GM13976 (cell line): ENCODE results near the gene SNIP1.
"Not testable (repeated sequence)": the region's sequence is repeated elsewhere in the genome, so short reads cannot be mapped to it uniquely, and the experiment has no call there.

Experiments
- DNase-seq: peaks from one replicate; pipeline ENCODE4 v3.0.0; 2012; ENCODE audit warnings: low spot score
- CTCF ChIP-seq: IDR thresholded peaks from 2 replicates; pipeline ENCODE4 v1.5.1; 2012; ENCODE audit warnings: borderline replicate concordance, mild to moderate bottlenecking; ENCODE audit not compliant: insufficient read depth; ENCODE audit errors: extremely low read depth, missing control alignments, control extremely low read depth
- in situ Hi-C: fragments of 300-500 bp; cut with MboI; formaldehyde crosslinking; loops from one replicate; pipeline ENCODE4 v1.12.0; 2022; ENCODE audit warnings: low sequenced_read_pairs, mixed read lengths, inconsistent platforms; ENCODE audit not compliant: unreplicated experiment

SNIP1 gene

DNA sequence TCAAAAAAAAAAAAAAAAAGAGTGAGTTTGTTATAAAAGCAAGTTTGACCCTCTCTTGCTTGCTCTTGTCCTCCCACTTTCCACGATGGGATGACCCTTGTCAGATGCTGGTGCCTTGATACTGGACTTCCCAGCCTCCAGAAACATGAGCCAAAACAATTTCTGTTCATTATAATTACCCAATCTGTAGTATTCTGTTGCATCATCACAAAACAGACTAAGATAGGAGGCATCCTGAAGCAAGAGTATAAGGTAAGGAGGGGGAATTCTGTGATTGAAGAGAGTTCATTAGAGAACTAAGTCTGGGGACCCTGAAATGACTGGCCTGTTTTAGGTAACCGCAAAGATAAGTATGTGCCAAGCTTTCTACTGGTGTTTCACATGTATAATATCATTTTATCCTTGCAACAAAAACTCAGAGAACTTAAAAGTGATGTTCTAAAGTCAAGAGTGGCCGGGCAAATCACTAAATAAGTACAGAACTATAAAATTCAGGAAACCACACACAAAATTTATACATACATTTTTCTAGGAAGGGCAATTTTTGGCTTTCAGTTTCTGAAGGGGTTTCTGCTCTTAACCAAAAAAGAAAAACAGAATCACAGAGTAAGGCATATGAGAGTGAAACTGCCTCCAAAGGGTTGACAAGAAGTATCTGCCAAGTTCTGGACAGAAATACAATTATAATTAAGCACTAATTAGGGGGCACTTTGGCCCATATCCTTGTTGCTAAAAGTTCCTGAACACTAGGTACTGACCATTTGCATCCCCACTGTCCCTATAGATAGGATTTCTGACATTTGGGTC, 16.6 kb upstream of the SNIP1 start:
- TF ChIP-seq CTCF, result no peak
- no peak for DNase-seq
- in situ Hi-C loops, result no loop called here

DNA sequence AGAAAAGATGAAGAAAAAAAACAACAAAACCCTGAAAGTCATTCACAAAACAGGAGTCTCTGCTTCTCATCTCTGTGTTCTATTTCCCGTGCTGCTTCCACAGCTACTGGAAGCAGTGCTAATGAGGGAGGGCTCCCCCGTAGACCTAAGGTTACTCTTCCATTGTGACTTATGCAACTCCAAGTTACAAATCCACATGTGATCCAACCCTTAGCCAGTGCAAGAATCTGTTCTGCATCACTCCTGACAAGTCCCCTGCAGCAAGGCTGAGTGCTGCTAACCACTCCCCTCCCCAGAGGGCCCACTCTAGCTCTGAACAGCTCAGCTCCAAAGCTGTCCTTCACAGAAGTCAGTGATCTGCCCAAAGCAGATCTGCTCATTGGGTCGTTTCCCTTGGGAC, 12.9 kb upstream of the SNIP1 start:
- in situ Hi-C loops, result no loop called here
- TF ChIP-seq CTCF, result no peak
- no peak for DNase-seq

- no peak for TF ChIP-seq CTCF
- in situ Hi-C loops, result no loop called here
- DNase-seq, result no peak
Measured at GRCh38 chr1:37564892-37565291, 10.8 kb upstream of the SNIP1 start.

GRCh38 chr1:37562984-37563383, 8.9 kb upstream of the SNIP1 start:
- DNase-seq, result no peak
- in situ Hi-C loops, result no loop called here
- TF ChIP-seq CTCF, result no peak

DNA sequence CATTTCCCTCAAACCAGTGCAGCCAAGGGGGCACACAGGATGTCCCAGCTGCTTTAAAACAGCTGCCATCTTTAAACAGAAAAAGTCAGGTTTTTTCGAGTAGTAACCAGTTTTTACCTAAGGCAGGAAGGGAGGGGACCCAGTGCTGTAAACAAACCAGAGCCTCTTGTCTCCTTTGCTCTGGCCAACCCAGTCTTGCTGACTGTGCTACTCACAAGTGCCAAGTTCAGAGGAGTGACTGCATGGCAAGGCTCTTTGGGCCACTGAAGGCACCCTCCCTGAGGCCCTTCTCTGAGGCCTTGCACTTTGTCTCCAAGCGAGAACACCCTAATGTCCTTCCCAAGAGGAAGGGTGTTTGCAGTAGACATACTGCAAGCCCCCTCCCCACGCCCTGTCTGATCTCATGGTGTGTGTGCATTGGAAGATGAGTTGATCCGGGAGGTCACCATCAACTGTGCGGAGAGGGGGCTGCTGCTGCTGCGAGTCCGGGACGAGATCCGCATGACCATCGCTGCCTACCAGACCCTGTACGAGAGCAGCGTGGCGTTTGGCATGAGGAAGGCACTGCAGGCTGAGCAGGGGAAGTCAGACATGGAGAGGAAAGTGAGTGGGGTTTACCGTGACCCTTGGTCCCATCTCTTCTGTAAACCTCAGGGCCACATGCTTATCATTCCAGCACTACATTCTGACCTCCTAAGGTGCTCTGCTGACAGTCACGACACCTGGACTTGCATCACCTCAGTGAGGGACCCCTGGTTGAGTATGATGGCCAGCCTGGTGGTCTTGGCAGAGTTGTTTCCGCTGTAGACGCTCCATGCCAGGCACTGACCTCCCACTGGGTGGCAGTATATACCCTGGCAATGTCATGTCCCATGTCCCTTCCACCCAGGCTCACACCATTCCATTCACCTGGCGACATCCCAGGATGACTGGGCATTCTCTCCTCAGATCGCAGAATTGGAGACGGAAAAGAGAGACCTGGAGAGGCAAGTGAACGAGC, 7.3 kb upstream of the SNIP1 start:
- TF ChIP-seq CTCF, result peak; percentile 38
- in situ Hi-C loops, result no loop called here
- peak; percentile 73 for DNase-seq

DNA sequence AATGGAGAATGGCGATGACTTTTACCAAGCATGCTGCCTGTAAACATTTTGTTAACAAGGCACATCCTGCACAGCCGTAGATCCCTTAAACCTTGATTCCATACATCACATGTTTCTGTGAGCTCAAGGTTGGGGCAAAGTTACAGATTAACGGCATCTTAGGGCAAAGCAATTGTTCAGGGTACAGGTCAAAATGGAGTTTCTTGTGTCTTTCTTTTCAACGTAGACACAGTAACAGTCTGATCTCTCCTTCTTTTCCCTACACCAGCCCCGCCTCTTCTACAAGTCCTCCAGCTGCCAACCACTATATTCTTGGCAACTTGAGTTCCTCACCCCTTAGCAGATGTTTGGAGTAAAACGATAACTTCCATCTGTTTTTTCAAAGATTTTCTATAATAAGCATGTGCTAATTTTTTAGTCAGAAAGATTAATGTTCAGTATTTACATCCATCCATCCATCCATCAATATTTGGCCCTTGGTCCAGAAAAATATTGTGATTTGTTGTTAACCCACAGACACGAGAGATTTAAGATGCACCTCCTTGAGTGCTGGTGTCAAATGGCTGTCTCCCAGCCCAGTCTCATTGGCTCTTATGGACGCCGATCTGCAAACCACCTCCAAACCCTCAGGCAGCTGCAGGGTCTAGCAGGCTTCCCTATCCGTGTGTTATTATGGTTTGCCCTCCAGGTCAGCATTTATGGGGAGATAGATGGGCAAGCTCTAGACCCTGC, 6.5 kb upstream of the SNIP1 start:
- in situ Hi-C loops, result no loop called here
- no peak for DNase-seq
- TF ChIP-seq CTCF, result no peak

DNA sequence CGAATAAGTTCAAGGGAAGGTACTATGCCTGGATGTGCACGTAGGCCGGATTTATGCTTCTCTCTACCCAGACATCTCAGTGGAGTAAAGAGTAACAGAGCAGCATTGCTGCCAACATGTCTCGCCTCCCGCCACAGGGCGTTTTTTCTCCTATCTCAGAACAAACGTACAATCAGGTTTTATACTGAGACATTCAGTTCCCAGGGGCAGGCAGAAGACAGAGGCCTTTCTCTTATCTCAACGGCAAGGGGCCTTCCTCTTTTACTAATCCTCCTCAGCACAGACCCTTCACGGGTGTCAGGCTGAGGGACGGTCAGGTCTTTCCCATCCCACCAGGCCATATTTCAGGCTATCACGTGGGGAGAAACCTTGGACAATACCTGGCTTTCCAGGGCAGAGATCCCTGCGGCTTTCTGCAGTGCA, 5.9 kb upstream of the SNIP1 start:
- DNase-seq, in situ Hi-C loops: not testable (repeated sequence)
